GM12801 (cell line): ENCODE results near the gene VAPB.

Source experiments
- TF ChIP-seq, protein P1 (sequence below): IDR thresholded peaks from one replicate; pipeline ENCODE4 v1.5.1; 2011; ENCODE audit warnings: control low read depth; ENCODE audit not compliant: insufficient read length; ENCODE audit errors: extremely low read depth

VAPB gene

DNA sequence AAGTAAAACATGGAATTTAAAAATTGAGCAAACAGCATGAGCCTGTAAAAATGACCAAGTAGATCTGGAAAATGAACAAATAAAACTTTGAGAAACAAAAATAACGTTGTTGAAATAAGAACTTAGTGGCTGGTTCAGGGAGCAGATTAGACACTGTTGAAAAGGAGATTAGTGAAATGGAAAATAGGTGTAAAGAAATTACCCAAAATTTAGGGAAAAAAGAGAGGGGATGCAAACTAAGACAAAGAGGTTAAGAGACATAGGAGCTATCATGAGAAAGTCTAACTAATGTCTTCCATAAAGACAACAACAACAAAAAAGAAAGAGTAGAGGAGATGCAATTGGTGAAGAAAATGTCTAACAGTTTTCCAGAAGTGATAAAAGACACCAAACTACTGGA lies 97.2 kb downstream of the VAPB start:
- TF ChIP-seq, protein P1, sequence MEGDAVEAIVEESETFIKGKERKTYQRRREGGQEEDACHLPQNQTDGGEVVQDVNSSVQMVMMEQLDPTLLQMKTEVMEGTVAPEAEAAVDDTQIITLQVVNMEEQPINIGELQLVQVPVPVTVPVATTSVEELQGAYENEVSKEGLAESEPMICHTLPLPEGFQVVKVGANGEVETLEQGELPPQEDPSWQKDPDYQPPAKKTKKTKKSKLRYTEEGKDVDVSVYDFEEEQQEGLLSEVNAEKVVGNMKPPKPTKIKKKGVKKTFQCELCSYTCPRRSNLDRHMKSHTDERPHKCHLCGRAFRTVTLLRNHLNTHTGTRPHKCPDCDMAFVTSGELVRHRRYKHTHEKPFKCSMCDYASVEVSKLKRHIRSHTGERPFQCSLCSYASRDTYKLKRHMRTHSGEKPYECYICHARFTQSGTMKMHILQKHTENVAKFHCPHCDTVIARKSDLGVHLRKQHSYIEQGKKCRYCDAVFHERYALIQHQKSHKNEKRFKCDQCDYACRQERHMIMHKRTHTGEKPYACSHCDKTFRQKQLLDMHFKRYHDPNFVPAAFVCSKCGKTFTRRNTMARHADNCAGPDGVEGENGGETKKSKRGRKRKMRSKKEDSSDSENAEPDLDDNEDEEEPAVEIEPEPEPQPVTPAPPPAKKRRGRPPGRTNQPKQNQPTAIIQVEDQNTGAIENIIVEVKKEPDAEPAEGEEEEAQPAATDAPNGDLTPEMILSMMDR: no peak

DNA sequence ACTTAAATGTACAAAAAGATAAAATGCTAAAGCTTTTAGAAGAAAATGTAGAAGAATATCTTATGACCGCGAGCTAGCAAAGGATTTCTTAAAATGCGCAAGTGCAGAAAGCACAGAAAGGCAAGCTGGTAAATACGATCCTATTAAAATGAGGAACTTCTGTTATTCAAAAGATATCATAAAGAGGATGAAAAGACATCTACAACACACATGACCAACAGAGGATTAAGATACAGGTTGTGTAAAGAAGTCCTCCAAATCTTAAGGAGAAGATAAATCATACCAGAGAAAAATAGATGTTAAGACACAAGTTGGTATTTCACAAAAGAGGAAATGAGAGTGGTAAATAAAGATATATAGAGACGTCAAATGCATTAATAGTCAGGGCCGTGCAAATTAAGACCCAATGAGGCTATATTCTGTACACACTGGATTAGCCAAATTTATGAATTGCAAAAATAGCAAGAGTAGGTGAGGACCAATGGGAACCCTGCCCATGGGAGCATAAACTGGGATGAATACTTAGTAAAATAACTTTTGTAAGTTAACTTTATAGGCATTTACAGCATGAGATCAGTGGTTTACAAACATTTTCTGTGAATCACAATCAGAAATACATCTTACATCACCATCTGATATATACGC lies 103.2 kb downstream of the VAPB start:
- TF ChIP-seq, protein P1: no peak

DNA sequence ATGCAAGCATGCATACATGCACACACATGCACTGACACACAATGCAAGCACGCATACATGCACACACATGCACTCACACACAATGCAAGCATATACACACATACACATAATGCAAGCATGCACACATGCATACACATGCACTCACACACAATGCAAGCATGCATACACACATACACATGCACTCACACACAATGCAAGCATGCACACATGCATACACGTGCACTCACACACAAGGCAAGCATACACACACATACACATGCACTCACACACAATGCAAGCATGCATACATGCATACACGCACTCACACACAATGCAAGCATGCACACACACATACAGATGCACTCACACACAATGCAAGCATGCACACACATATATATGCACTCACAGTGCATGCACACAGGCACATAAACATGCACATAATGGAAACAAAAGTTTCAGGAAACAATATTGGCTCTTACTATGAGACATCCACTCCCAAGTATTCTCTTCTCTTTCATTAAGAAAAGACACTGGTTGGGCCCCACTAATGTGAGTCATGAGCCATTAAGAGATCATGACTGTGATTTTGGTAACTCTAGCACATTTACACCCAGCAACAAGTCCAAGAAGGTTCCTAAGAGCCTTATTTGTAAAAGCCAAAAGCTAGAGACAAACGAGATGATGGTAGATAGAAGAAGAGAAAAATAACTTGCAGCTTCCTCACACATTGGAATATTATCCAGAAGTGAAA lies 103.9 kb downstream of the VAPB start:
- TF ChIP-seq, protein P1: no peak

DNA sequence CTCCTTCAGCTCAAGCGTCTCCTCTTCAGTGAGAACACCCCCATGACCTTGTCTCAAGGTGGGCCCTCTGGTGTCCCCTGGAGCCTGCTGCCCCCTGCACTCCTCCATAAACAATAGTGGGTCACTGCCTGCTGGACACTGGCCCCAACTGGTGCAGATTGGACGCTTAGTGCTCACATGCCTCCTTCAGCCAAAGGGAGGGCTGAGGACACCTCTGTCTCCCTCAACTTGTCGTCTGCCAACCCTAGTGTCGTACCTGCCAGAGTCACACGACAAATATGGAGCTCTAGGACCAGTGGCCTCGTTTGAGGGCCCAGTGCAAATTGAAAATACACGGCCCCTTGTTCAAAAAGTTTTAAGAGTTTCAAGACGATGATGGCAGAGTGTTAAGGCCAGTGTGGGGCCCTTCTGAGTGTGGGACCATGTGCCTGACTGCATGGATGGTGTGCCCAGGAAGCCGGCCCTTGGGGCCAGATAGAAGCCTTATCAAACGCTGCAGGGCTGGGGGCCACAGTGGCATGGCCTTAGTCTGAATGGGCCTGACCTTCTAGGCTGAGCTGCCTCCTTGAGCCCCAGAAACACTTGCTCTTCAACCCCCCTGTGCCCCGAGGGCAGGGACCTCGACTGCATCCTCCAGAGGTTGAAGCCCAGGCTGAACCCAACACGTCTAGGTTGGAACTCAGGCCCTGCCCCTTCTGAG lies 106.0 kb downstream of the VAPB start:
- TF ChIP-seq, protein P1: no peak

DNA sequence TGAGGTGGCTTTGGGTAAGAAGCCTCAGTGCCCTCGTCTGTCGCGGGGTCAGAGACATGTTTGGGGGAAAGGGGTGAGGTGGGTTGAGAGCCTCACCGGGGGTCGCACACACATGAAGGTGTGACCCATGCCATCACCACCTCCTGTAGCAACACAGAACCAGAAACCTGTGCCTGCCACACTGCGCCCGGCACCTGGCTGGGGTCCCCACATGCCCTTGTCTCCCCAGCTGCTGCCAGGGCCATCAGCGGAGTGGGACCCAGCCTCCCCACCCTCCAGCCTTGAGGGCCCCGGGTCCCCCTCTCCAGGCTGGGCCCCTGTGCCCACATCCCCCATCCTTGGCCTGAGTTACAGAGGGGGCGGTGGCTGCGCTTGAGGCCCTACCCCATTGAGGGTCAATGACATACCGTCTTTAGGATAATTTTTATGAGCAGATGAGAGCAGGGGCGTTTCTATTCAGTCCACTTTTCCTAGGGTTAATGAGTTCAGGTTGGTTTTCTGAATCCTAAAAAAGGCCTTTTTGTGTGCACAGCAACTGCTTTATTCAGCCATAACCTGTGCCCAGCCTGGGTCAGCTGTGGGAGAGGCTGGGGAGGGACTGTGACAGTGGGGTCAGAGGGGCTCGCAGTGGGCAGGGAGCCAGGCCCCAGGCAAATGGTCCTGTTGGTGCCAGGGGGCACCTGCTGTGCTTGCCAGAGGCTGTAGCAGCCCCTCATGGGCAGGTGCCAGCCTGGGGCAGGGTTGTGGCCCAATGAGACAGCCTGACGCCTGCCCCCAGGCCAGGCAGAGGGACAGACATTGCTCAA lies 106.8 kb downstream of the VAPB start:
- TF ChIP-seq, protein P1: no peak

DNA sequence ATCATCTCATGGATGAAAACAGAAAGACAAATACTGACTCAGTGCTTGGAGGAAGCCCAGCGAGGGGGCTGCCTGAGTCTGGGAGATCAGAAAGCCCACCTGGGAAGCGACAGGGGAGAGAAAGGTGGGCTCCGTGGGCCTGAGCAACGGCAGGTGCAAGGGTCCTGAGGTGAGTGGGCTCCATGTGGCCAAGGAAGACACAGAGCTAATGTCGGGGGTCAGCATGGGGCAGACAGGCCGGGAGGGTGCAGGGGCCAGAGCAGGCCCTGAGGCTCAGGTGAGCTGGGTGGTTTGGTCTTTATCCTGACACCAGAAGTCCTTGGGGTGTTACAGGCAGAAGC lies 107.4 kb downstream of the VAPB start:
- TF ChIP-seq, protein P1: no peak
